Activated B cell treated with CpG ODN at 0.5 μM for 24 hours (primary cell): ENCODE data around the gene LDLR. TPM values are rescaled to one million over a fixed set of nuclear protein-coding genes. Genes with fewer than 3 reads are reported as not detected.
A peak's percentile ranks its signal among the peaks of the same experiment; 100 is the strongest.

Experiments
- ATAC-seq: fragments of 200-7000 bp; cut with Tn5 transposase; one replicate; pipeline ENCODE4 v1.10.0; 2021; ENCODE audit warnings: low read depth, mild to moderate bottlenecking, moderate library complexity
- CTCF ChIA-PET: fragments of 350-600 bp; sonication (Branson Sonifier 250); formaldehyde crosslinking; loops from one replicate; lab custom pipeline; 2021; ENCODE audit warnings: antibody characterized with exemption; lab: Charles Lee
- POLR2A ChIA-PET: fragments of 350-600 bp; sonication (Branson Sonifier 250); formaldehyde crosslinking; loops from one replicate; lab custom pipeline; 2021; ENCODE audit warnings: antibody characterized with exemption; lab: Charles Lee
- DNase-seq: peaks from one replicate; pipeline ENCODE4 v3.0.0; 2022
- H3K27ac Mint-ChIP-seq: one replicate; pipeline ENCODE4 v1.8.0; 2020; ENCODE audit warnings: mixed read lengths
- H3K27me3 Mint-ChIP-seq: one replicate; pipeline ENCODE4 v1.8.0; 2021; ENCODE audit warnings: mixed read lengths
- H3K36me3 Mint-ChIP-seq: one replicate; pipeline ENCODE4 v1.8.0; 2021; ENCODE audit warnings: low read depth, mixed read lengths
- H3K4me1 Mint-ChIP-seq: one replicate; pipeline ENCODE4 v1.8.0; 2021; ENCODE audit warnings: mixed read lengths
- H3K4me3 Mint-ChIP-seq: one replicate; pipeline ENCODE4 v1.8.0; 2020; ENCODE audit warnings: mild to moderate bottlenecking, mixed read lengths
- H3K9me3 Mint-ChIP-seq: one replicate; pipeline ENCODE4 v1.8.0; 2020; ENCODE audit warnings: mixed read lengths
- CTCF ChIP-seq: fragments of 200-600 bp; IDR thresholded peaks from one replicate; pipeline ENCODE4 v1.8.0; 2022; ENCODE audit warnings: antibody characterized with exemption, mild to moderate bottlenecking
- intact Hi-C: fragments of 100-400 bp; cut with micrococcal nuclease; formaldehyde crosslinking; loops from one replicate; pipeline ENCODE4 v1.15.1; 2024
- total RNA-seq: library from RNA; stranded (reverse); gene quantifications from 2 replicates; pipeline ENCODE4 v1.2.3, GENCODE V29; 2022

Gene LDLR
- total RNA-seq = 20.9 and 24.1 TPM in 2 replicates

GRCh38 chr19:11089254-11090013, at the start of gene LDLR:
Gene LDLR, plus strand, starts transcription at chr19:11089463. Its CDS starts 86 bp downstream, at chr19:11089549.
- Mint-ChIP-seq H3K27ac (peak within 1 kb of the TSS; percentile 41), H3K4me1 (peaks cover 32% of the 10 kb centered on the region), H3K9me3 (no peaks in the 10 kb centered on the region), H3K27me3 (peaks cover 15% of the 10 kb centered on the region), H3K36me3 (peaks cover 3% of the 10 kb centered on the region), H3K4me3 (peak within 1 kb of the TSS; percentile 78)
- peak; percentile 29 for ATAC-seq
- intact Hi-C loops = loop anchor here (1.0 to 10.0 kb wide), 2 partner anchors 40 to 855 kb away; partner anchors contain the start of gene S1PR2
- POLR2A ChIA-PET = interaction anchor here (0.6 to 1.1 kb wide), 4 partner anchors 41 to 894 kb away, joined by 3 to 5 read pairs (median 4); partner anchors contain the start of gene TMED1
- no peak for TF ChIP-seq CTCF
- DNase-seq = peak; percentile 32
- CTCF ChIA-PET = interaction anchor here (0.7 kb wide), 1 partner anchor 866 kb away, joined by 3 read pairs; no protein-coding TSS in a partner anchor

GRCh38 chr19:11041194-11041593, 48.1 kb upstream of the LDLR start:
- TF ChIP-seq CTCF = no peak
- CTCF ChIA-PET = interaction anchor here (0.9 kb wide), 1 partner anchor 85 kb away, joined by 4 read pairs; no protein-coding TSS in a partner anchor
- Mint-ChIP-seq H3K27me3 (peaks cover 6% of the 10 kb centered on the region), H3K36me3 (peaks cover 65% of the 10 kb centered on the region), H3K9me3 (no peaks in the 10 kb centered on the region), H3K4me1 (peaks cover 12% of the 10 kb centered on the region), H3K27ac (no peak overlapping the region), H3K4me3 (no peak overlapping the region)
- no peak for ATAC-seq
- DNase-seq = no peak
- POLR2A ChIA-PET = interaction anchor here (0.7 kb wide), 1 partner anchor 9 kb away, joined by 5 read pairs; no protein-coding TSS in a partner anchor
- intact Hi-C loops = no loop called here

- Mint-ChIP-seq H3K27me3 (peaks cover 6% of the 10 kb centered on the region), H3K4me3 (no peak overlapping the region), H3K4me1 (peaks cover 15% of the 10 kb centered on the region), H3K9me3 (no peaks in the 10 kb centered on the region), H3K36me3 (peaks cover 58% of the 10 kb centered on the region), H3K27ac (no peak overlapping the region)
- ChIA-PET CTCF (no interaction called here), POLR2A (no interaction called here)
- DNase-seq (no peak), ATAC-seq (no peak)
- TF ChIP-seq CTCF = no peak
- intact Hi-C loops = no loop called here
Observed at GRCh38 chr19:11041966-11042627, 47.2 kb upstream of the LDLR start.

- Mint-ChIP-seq H3K4me3 (no peak overlapping the region), H3K9me3 (no peaks in the 10 kb centered on the region), H3K27ac (no peak overlapping the region), H3K36me3 (peaks cover 39% of the 10 kb centered on the region), H3K4me1 (peaks cover 37% of the 10 kb centered on the region), H3K27me3 (peaks cover 8% of the 10 kb centered on the region)
- no peak for TF ChIP-seq CTCF
- no peak for DNase-seq
- POLR2A ChIA-PET = no interaction called here
- CTCF ChIA-PET = interaction anchor here (1.0 to 1.7 kb wide), 2 partner anchors 9 to 82 kb away, joined by 6 to 9 read pairs; no protein-coding TSS in a partner anchor
- intact Hi-C loops = no loop called here
- no peak for ATAC-seq
Observed at GRCh38 chr19:11044431-11044830, 44.8 kb upstream of the LDLR start.
